HepG2 (cell line): ENCODE data around the gene MAPK6. TPM values are rescaled to one million over a fixed set of nuclear protein-coding genes. Genes with fewer than 3 reads are reported as not detected.

ENCODE experiments used
- ARNT2 ChIP-seq: sonication (generic); formaldehyde crosslinking; IDR thresholded peaks from 2 replicates; pipeline ENCODE4 v1.8.0; 2022; ENCODE audit warnings: mild to moderate bottlenecking, low read depth, missing genetic modification reagents, moderate library complexity
- DZIP1 ChIP-seq: sonication (generic); formaldehyde crosslinking; IDR thresholded peaks from 2 replicates; pipeline ENCODE4 v1.5.0; 2020; ENCODE audit warnings: mild to moderate bottlenecking, missing genetic modification reagents
- FOXC1 ChIP-seq: sonication (generic); formaldehyde crosslinking; IDR thresholded peaks from 2 replicates; pipeline ENCODE4 v1.8.0; 2022; ENCODE audit warnings: mild to moderate bottlenecking, missing genetic modification reagents, borderline replicate concordance
- GLMP ChIP-seq: sonication (generic); formaldehyde crosslinking; IDR thresholded peaks from 2 replicates; pipeline ENCODE4 v1.9.0; 2021; ENCODE audit warnings: missing genetic modification reagents, mild to moderate bottlenecking, borderline replicate concordance
- HCFC1 ChIP-seq: fragments of 150-350 bp; IDR thresholded peaks from 2 replicates; pipeline ENCODE4 v1.6.1; 2014; ENCODE audit warnings: low read depth, low read length
- HDAC6 ChIP-seq: fragments of 200-600 bp; sonication (generic); IDR thresholded peaks from 2 replicates; pipeline ENCODE4 v1.7.0; 2017; ENCODE audit warnings: mild to moderate bottlenecking, antibody characterized with exemption, low read length, low read depth
- IRF9 ChIP-seq: sonication (generic); formaldehyde crosslinking; IDR thresholded peaks from 2 replicates; pipeline ENCODE4 v1.8.0; 2022; ENCODE audit warnings: missing genetic modification reagents, mild to moderate bottlenecking, borderline replicate concordance
- KDM4B ChIP-seq: sonication (generic); formaldehyde crosslinking; IDR thresholded peaks from 2 replicates; pipeline ENCODE4 v1.4.0; 2020; ENCODE audit warnings: missing genetic modification reagents
- KLF6 ChIP-seq: IDR thresholded peaks from 2 replicates; pipeline ENCODE4 v1.8.0; 2016; ENCODE audit warnings: missing biosample characterization, missing genetic modification reagents
- MAFG ChIP-seq: sonication (generic); formaldehyde crosslinking; IDR thresholded peaks from 2 replicates; pipeline ENCODE4 v1.5.1; 2020; ENCODE audit warnings: mild to moderate bottlenecking, missing genetic modification reagents
- NR2F2 ChIP-seq: IDR thresholded peaks from 2 replicates; pipeline ENCODE4 v1.6.1; 2012; ENCODE audit warnings: low read depth, inconsistent platforms, borderline replicate concordance
- REL ChIP-seq: sonication (generic); formaldehyde crosslinking; conservative IDR thresholded peaks from 2 replicates; pipeline ENCODE4 v1.8.0; 2022; ENCODE audit warnings: mild to moderate bottlenecking, missing genetic modification reagents, moderate library complexity
- SMAD3 ChIP-seq: sonication (generic); formaldehyde crosslinking; IDR thresholded peaks from 2 replicates; pipeline ENCODE4 v1.4.0; 2020; ENCODE audit warnings: missing genetic modification reagents
- SP5 ChIP-seq: IDR thresholded peaks from 2 replicates; pipeline ENCODE4 v1.6.1; 2016; ENCODE audit warnings: low read depth, borderline replicate concordance
- STAG1 ChIP-seq: sonication (generic); formaldehyde crosslinking; IDR thresholded peaks from 2 replicates; pipeline ENCODE4 v1.4.0; 2020; ENCODE audit warnings: missing genetic modification reagents
- ZNF230 ChIP-seq: sonication (generic); formaldehyde crosslinking; IDR thresholded peaks from 2 replicates; pipeline ENCODE4 v1.4.0; 2020; ENCODE audit warnings: mild to moderate bottlenecking, missing genetic modification reagents
- ZNF253 ChIP-seq: sonication (generic); formaldehyde crosslinking; IDR thresholded peaks from 2 replicates; pipeline ENCODE4 v1.8.0; 2022; ENCODE audit warnings: mild to moderate bottlenecking, missing genetic modification reagents, borderline replicate concordance
- ZNF280B ChIP-seq: sonication (generic); formaldehyde crosslinking; IDR thresholded peaks from 2 replicates; pipeline ENCODE4 v1.5.0; 2020; ENCODE audit warnings: missing genetic modification reagents, mild to moderate bottlenecking, borderline replicate concordance
- ZNF354B ChIP-seq: sonication (generic); formaldehyde crosslinking; IDR thresholded peaks from 2 replicates; pipeline ENCODE4 v1.8.0; 2022; ENCODE audit warnings: mild to moderate bottlenecking, missing genetic modification reagents
- ZNF546 ChIP-seq: sonication (generic); formaldehyde crosslinking; conservative IDR thresholded peaks from 2 replicates; pipeline ENCODE4 v1.8.1; 2023; ENCODE audit warnings: mild to moderate bottlenecking, missing genetic modification reagents
- ZNF781 ChIP-seq: sonication (generic); formaldehyde crosslinking; IDR thresholded peaks from 2 replicates; pipeline ENCODE4 v1.5.1; 2020; ENCODE audit warnings: borderline replicate concordance, mild to moderate bottlenecking, missing genetic modification reagents; ENCODE audit errors: not compliant biosample characterization
- polyA plus RNA-seq, 8 experiments: library from polyadenylated mRNA; depleted of rRNA in 3 of 8; stranded (reverse) in 7 of 8; unstranded in 1 of 8; fragments of >200 nt; fragmentation: Illumina TruSeq in 4 of 8; extraction: Trizol in 4 of 8; gene quantifications; 2 replicates each; pipeline versions ENCODE4 v1.2.1 to v1.2.3, GENCODE V29; 2011 to 2016; ENCODE audit warnings: low read depth in 4 of 8, missing spikeins in 1 of 8, mixed read lengths in 1 of 8; ENCODE audit not compliant: insufficient read depth in 1 of 8
- total RNA-seq, 5 experiments: library from RNA; depleted of rRNA; stranded (reverse); fragments of >200 nt; fragmentation: Illumina TruSeq; extraction: Trizol; gene quantifications; 2 replicates each; pipeline ENCODE4 v1.2.3, GENCODE V29; 2016; ENCODE audit warnings: low read depth in 1 of 5

MAPK6 gene
- total and polyA plus RNA-seq, 2 of the 13 experiments (the other 11 are each of a cell fraction or from before 2014, with no cell fraction given) = 89.5 to 99.7 TPM

DNA sequence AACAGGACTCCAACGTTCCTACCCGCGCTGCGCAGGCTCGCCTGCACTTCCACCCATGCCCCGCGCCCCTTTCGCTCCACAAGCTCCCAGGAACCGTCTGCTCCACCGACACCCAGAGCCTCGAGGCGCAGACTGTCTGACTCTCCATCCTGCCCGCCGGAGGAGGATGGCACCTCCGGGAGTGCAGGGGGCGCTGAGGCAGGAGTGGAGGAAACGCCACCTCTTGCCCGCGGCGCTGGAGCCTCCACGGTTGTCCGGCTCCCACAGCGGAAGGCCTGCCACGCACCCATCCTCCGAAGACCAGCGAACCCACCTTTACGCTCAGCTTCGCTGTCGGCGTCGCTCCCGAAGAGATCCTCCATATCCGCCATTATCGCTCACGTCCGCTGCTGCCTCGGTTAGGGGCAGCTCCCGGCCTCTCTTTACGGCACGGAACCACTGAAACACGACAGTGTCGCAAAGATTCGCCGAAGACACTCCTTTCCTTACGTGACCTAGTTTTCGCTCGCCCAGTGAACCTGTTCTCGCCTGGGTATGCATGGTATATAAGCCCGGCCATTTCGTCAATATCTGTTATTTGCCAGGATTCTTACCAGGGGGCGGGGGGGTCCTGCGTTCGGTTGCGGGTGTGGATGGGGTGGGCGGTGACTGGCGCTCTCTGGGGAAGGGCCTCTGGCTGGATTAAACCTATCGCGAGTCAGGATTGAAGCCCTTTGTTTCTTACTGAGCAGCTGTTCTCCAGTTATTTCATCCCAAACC is 47.5 kb upstream of the MAPK6 start, which contains the start of gene LEO1 (continued):
- TF ChIP-seq REL (CRISPR knock-in tag) = peak; percentile 37; the same call in 1 of the 2 replicates
- peak; percentile 86; the same call in 1 of the 2 replicates for TF ChIP-seq ZNF230 (CRISPR knock-in tag)
- TF ChIP-seq NR2F2 = 0 out of 2 replicates have a peak, but pooled peaks have one; percentile 23
- no peak for TF ChIP-seq GLMP
- TF ChIP-seq KLF6 = peak; percentile 30; the same call in 1 of the 2 replicates
- no peak for TF ChIP-seq MAFG (CRISPR knock-in tag)
- TF ChIP-seq HCFC1 = peak; percentile 54
- no peak for TF ChIP-seq IRF9 (CRISPR knock-in tag)
- TF ChIP-seq ZNF253 (CRISPR knock-in tag) = no peak
- peak; percentile 25 for TF ChIP-seq STAG1 (CRISPR knock-in tag)
- peak; percentile 83 for TF ChIP-seq FOXC1
- TF ChIP-seq SMAD3 (CRISPR knock-in tag) = no peak; the same call in 1 of the 2 replicates
- no peak for TF ChIP-seq DZIP1 (CRISPR knock-in tag)
- no peak for TF ChIP-seq ZNF354B (CRISPR knock-in tag)
- peak; percentile 68; the same call in 1 of the 2 replicates for TF ChIP-seq ZNF546 (CRISPR knock-in tag)
- TF ChIP-seq SP5 = no peak
- no peak for TF ChIP-seq ZNF280B
- TF ChIP-seq HDAC6 = no peak
- TF ChIP-seq ARNT2 (CRISPR knock-in tag) = 0 out of 2 replicates have a peak, but pooled peaks have one; percentile 44
- peak; percentile 82 for TF ChIP-seq ZNF781 (CRISPR knock-in tag)
- no peak for TF ChIP-seq KDM4B (CRISPR knock-in tag)
